HCT116 (cell line): ENCODE data around the gene SENP1. TPM values are rescaled to one million over a fixed set of nuclear protein-coding genes. Genes with fewer than 3 reads are reported as not detected.

Experiments
- ATAC-seq: fragments of 200-7000 bp; cut with Tn5 transposase; 2 replicates; pipeline ENCODE4 v1.9.1; 2020; ENCODE audit warnings: mild to moderate bottlenecking, moderate library complexity
- BruUV-seq: library from RNA; stranded (reverse); fragments of 400-500 nt; replicated peaks from 2 replicates; lab custom pipeline; 2021; lab: Mats Ljungman, UMichigan
- CTCF ChIA-PET: fragments of 300-600 bp; sonication (Branson Sonifier 250); formaldehyde crosslinking; loops from one replicate; lab custom pipeline; 2021; ENCODE audit warnings: antibody characterized with exemption; lab: Charles Lee
- POLR2A ChIA-PET: fragments of 300-600, 350-600 bp; sonication (Branson Sonifier 250); formaldehyde crosslinking; loops from one replicate; lab custom pipeline; 2021; ENCODE audit warnings: antibody characterized with exemption; lab: Charles Lee
- RAD21 ChIA-PET, 2 experiments: fragments of 300-600 bp; sonication (Branson Sonifier 250); formaldehyde crosslinking; loops; one replicate each; lab custom pipeline; 2023; ENCODE audit warnings: low total read pairs in 2 of 2; ENCODE audit not compliant: uncharacterized antibody in 2 of 2, unreplicated experiment in 2 of 2, low non-redundant PET in 1 of 2; lab: Charles Lee
- DNase-seq: peaks from one replicate; pipeline ENCODE4 v3.0.0-alpha.2; 2010; ENCODE audit warnings: low read depth, low spot score
- H2AFZ ChIP-seq: fragments of 200-600 bp; shearing (Covaris generic), sonication (generic); 2 replicates; pipeline ENCODE4 v1.6.1; 2017; ENCODE audit warnings: low read depth, mixed run types, mixed read lengths, antibody characterized with exemption, low read length; ENCODE audit not compliant: poor library complexity, severe bottlenecking
- H3K27ac ChIP-seq: 2 replicates; pipeline ENCODE4 v1.5.1; 2012; ENCODE audit warnings: low read depth, low read length
- H3K27me3 ChIP-seq: fragments of 200-600 bp; sonication (generic); 2 replicates; pipeline ENCODE4 v1.6.1; 2016; ENCODE audit warnings: mixed run types, low read length, mixed read lengths; ENCODE audit not compliant: insufficient read depth
- H3K36me3 ChIP-seq, 2 experiments: fragments of 200-500 bp in 1 of 2; fragments of 200-600 bp in 1 of 2; sonication (Bioruptor generic) in 1 of 2; sonication (generic) in 1 of 2; 2 replicates each; pipeline versions ENCODE4 v1.5.1 to v1.6.1; 2014 to 2016; ENCODE audit warnings: low read length in 2 of 2, inconsistent platforms in 1 of 2, mixed read lengths in 1 of 2, mixed run types in 1 of 2; ENCODE audit not compliant: insufficient read depth in 2 of 2, control insufficient read depth in 1 of 2
- H3K4me1 ChIP-seq, 2 experiments: fragments of 200-600 bp in 1 of 2; sonication (generic) in 1 of 2; 2 replicates each; pipeline versions ENCODE4 v1.5.1 to v1.6.1; 2012 to 2017; ENCODE audit warnings: low read length in 2 of 2, inconsistent platforms in 1 of 2, mild to moderate bottlenecking in 1 of 2, mixed read lengths in 1 of 2, mixed run types in 1 of 2, moderate library complexity in 1 of 2; ENCODE audit not compliant: insufficient read depth in 2 of 2, control insufficient read depth in 1 of 2
- H3K4me2 ChIP-seq: fragments of 200-600 bp; sonication (generic); 2 replicates; pipeline ENCODE4 v1.6.1; 2017; ENCODE audit warnings: mixed run types, low read length, mixed read lengths
- H3K4me3 ChIP-seq, 2 experiments: fragments of 200-600 bp in 1 of 2; sonication (generic) in 1 of 2; replicated peaks in 1 of 2; 2 replicates each; pipeline ENCODE4 v1.5.1; 2011 to 2016; ENCODE audit warnings: low read length in 2 of 2, control low read depth in 1 of 2, low read depth in 1 of 2, mild to moderate bottlenecking in 1 of 2, mixed read lengths in 1 of 2, mixed run types in 1 of 2
- H3K79me2 ChIP-seq: fragments of 200-600 bp; sonication (generic); 2 replicates; pipeline ENCODE4 v1.6.1; 2017; ENCODE audit warnings: mild to moderate bottlenecking, mixed run types, low read length, moderate library complexity, mixed read lengths; ENCODE audit not compliant: insufficient read depth
- H3K9ac ChIP-seq: fragments of 200-600 bp; sonication (generic); 2 replicates; pipeline ENCODE4 v1.6.1; 2016; ENCODE audit warnings: low read length, mixed read lengths
- H3K9me2 ChIP-seq: fragments of 200-600 bp; sonication (generic), shearing (Covaris generic); 2 replicates; pipeline ENCODE4 v1.6.1; 2017; ENCODE audit warnings: mixed run types, mild to moderate bottlenecking, moderate library complexity; ENCODE audit not compliant: insufficient read depth
- H3K9me3 ChIP-seq, 2 experiments: fragments of 200-500 bp in 1 of 2; fragments of 200-600 bp in 1 of 2; sonication (Bioruptor generic) in 1 of 2; sonication (generic) in 1 of 2; 2 replicates each; pipeline ENCODE4 v1.6.1; 2014 to 2017; ENCODE audit warnings: low read length in 2 of 2, mixed read lengths in 2 of 2, inconsistent platforms in 1 of 2, low read depth in 1 of 2, mild to moderate bottlenecking in 1 of 2, mixed run types in 1 of 2, moderate library complexity in 1 of 2; ENCODE audit not compliant: control insufficient read depth in 1 of 2, insufficient read depth in 1 of 2
- H4K20me1 ChIP-seq: fragments of 200-600 bp; sonication (generic), shearing (Covaris generic); 2 replicates; pipeline ENCODE4 v1.6.1; 2017; ENCODE audit warnings: mixed run types, mild to moderate bottlenecking, moderate library complexity; ENCODE audit not compliant: insufficient read depth
- ELF1 ChIP-seq: IDR thresholded peaks from 2 replicates; pipeline ENCODE4 v1.6.1; 2012; ENCODE audit warnings: low read depth, borderline replicate concordance
- EZH2 ChIP-seq: fragments of 200-600 bp; sonication (generic); IDR thresholded peaks from 2 replicates; pipeline ENCODE4 v1.6.1; 2017; ENCODE audit warnings: antibody characterized with exemption, mixed run types
- FOSL1 ChIP-seq: IDR thresholded peaks from 2 replicates; pipeline ENCODE4 v1.6.1; 2012; ENCODE audit warnings: low read depth
- JUND ChIP-seq: IDR thresholded peaks from 2 replicates; pipeline ENCODE4 v1.6.1; 2012
- REST ChIP-seq: IDR thresholded peaks from 2 replicates; pipeline ENCODE4 v1.6.1; 2012; ENCODE audit warnings: low read depth
- intact Hi-C: fragments of 100-400 bp; cut with micrococcal nuclease; formaldehyde crosslinking; loops from 2 replicates; pipeline ENCODE4 v1.10.0; 2022
- total RNA-seq: library from RNA; stranded (reverse); gene quantifications from one replicate; pipeline ENCODE4 v1.2.1, GENCODE V29; 2021; ENCODE audit not compliant: unreplicated experiment
- TF ChIP-seq, protein P1 (sequence below): IDR thresholded peaks from 2 replicates; pipeline ENCODE4 v1.6.1; 2012

SENP1 gene
- total RNA-seq, 1 experiment from 2014 or later, result 17.7 TPM

GRCh38 chr12:48051681-48052080 lies 54.2 kb downstream of the SENP1 start:
- Histone ChIP-seq H4K20me1 (no peaks in the 10 kb centered on the region), H3K27me3 (no peaks in the 10 kb centered on the region), H3K79me2 (no peaks in the 10 kb centered on the region), H3K4me3 (no peak overlapping the region), H3K27ac (no peak overlapping the region), H3K9me3 (no peaks in the 10 kb centered on the region), H3K4me1 (no peaks in the 10 kb centered on the region), H3K9me2 (no peaks in the 10 kb centered on the region), H3K36me3 (peaks cover 0 to 7% of the 10 kb centered on the region in 2 experiments; a peak in 3 of 4 replicates), H2AFZ (no peak overlapping the region), H3K4me2 (no peak overlapping the region), H3K9ac (no peak overlapping the region)
- ChIA-PET POLR2A (no interaction called here), CTCF (no interaction called here), RAD21 (no interaction called here)
- ATAC-seq, result no peak
- no peak for DNase-seq
- BruUV-seq, result no TSS peak
- TF ChIP-seq, protein P1, sequence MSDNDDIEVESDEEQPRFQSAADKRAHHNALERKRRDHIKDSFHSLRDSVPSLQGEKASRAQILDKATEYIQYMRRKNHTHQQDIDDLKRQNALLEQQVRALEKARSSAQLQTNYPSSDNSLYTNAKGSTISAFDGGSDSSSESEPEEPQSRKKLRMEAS, result no peak
- intact Hi-C loops, result no loop called here

DNA sequence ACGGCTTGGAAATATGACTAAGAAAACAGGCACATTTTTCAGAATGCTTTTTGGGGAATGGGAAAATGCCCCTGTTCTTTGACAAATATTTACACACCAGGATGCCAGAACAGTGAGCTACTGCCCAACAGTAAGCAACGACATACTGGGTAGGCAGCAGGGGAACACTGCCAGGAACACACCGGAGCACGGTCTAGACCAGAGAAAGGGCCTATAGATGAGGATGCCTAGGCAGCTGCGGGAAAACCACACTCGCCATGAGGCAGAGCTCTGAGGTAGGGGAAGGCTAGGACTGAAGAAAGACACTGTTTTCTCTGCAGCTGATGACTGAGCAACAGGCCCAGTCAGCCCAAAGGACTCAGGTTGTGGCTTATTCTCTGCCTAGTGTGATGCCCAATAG lies 55.7 kb downstream of the SENP1 start:
- DNase-seq, result no peak
- intact Hi-C loops, result no loop called here
- H3K79me2 ChIP-seq, result no peaks in the 10 kb centered on the region
- TF ChIP-seq FOSL1 (no peak), EZH2 (no peak), ELF1 (no peak), REST (no peak), JUND (no peak)
- TF ChIP-seq, all 23 proteins: peak for 0
- no peaks in the 10 kb centered on the region for H3K9me2 ChIP-seq
- H3K9ac ChIP-seq, result no peak overlapping the region
- no peak overlapping the region for H3K27ac ChIP-seq
- BruUV-seq, result no TSS peak
- POLR2A ChIA-PET, result no interaction called here
- no peak for ATAC-seq
- RAD21 ChIA-PET, result no interaction called here
- no peaks in the 10 kb centered on the region for H3K4me1 ChIP-seq
- no peak overlapping the region for H3K4me3 ChIP-seq
- no peaks in the 10 kb centered on the region for H3K27me3 ChIP-seq
- H2AFZ ChIP-seq, result no peak overlapping the region
- CTCF ChIA-PET, result no interaction called here
- no peaks in the 10 kb centered on the region for H4K20me1 ChIP-seq
- no peaks in the 10 kb centered on the region for H3K9me3 ChIP-seq
- peaks cover 9 to 14% of the 10 kb centered on the region in 2 experiments; a peak in 3 of 4 replicates for H3K36me3 ChIP-seq
- H3K4me2 ChIP-seq, result no peak overlapping the region
